Activated CD8-positive, alpha-beta memory T cell treated with anti-CD3 and anti-CD28 coated beads, Interleukin-2, amount 50 U/mL, for 1 hour (primary cell): ENCODE results near the gene KIAA1328.

Experiments
- DNase-seq: peaks from one replicate; pipeline ENCODE4 v3.0.0-alpha.2; 2020; ENCODE audit errors: extremely low read depth

Gene KIAA1328

GRCh38 chr18:37252854-37253393, 424.0 kb downstream of the KIAA1328 start:
- DNase-seq: no peak

GRCh38 chr18:37253394-37254235, 424.7 kb downstream of the KIAA1328 start:
- no peak for DNase-seq

- no peak for DNase-seq
Observed at GRCh38 chr18:37254236-37254754, 425.4 kb downstream of the KIAA1328 start.

- no peak for DNase-seq
Observed at GRCh38 chr18:37254973-37255372, 426.0 kb downstream of the KIAA1328 start.

- DNase-seq: no peak
Observed at GRCh38 chr18:37258131-37258530, 429.2 kb downstream of the KIAA1328 start.

DNA sequence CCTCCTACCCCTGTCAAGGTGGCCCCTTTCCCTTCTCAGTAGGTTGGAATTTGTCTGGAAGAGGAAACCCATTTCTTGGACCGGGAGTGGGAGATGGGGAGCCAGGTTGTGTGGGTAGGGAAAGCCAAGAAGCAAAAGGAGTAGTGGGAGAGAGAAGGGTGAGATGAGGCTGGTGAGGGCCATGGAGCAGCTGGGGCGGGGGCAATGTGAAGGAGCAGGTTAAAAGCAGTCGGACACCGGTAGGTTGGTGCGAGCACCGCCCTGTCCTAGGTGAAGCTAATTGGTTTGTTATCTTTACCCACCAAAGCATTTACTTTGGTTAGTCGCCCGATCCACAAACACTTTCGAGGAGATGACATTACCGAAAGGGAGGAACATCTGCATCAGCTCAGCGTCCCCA, 429.9 kb downstream of the KIAA1328 start:
- no peak for DNase-seq

DNA sequence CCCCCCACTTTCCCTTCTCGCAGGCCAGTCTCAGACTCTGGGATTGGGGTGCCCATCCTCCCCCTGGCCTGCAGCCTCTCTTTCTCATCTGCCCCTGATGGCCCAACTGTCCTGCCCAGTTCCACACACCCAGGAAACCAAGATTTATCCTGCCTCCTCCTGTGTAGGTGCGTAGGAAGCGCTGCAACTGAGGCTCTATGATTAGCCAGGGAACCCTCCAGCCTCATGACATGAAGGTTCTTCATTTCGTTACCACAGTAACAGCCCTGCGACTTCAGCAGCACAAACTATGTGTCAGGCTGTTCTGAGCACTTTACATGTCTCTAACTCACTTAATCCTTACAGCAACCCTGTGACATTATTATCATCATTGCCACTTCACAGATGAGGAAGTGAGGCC, 430.8 kb downstream of the KIAA1328 start:
- DNase-seq: no peak

DNA sequence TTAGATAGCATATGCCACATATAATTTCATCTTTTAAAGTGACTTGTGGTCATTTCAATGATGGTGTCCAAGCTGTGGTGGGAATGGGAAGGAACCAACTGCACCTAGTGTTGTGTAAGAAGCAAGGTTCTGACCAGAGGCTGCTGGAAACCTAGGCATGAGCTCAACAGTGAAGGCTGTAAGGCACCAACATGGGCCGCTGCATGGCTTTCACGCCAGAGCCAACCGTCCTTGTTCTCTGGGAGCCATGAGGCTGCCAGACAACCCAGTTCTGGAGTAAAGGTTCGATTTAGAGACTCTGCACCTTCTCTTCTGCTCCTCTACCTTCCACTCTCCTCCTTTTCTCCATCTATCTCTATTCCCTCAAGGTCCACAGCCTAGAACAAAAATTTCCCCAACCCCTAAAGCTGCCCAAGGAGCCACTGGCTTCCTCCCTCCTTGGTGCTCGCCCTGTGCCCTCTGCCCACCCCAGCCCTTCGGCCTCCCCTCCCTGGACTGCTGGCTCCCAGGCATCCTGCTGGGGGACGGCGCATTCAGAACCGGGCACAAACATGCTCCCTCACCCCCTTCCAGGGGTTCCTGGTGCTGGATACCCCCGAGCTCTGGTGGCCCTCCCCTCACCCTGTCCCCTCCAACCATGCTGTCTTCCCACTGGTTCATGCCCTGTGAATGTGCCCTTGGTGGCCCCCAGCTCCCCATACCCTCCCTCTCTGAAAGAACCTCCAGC, 431.6 kb downstream of the KIAA1328 start:
- DNase-seq: no peak

DNA sequence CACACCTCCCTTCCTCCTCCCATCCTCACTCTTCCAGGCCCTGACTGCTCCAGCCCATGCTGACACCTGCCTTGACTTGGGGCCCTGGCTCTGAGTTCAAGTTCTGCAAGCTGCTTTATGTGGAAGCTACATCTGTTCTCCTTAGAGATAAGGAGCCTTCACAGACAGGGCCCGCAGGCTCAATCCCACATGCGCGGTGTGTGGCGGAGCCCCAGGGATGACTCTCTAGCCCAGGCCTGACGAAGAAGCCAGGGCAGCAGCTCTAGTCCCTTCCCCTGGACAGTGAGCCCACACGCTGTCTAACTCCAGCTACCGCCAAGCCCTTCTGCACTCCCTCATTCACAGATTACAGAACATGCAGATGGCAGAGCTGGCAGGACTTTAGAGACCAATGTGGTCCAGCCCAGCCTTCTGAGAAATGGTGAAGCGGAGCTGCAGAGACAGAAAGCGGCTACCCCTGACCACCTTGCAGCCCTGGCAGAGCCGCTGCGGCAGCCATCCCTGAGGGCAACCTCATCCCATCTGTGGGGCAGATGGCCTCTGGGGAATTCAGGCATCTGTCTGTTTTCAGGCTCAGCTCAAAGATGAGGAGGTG, 432.4 kb downstream of the KIAA1328 start:
- no peak for DNase-seq

DNA sequence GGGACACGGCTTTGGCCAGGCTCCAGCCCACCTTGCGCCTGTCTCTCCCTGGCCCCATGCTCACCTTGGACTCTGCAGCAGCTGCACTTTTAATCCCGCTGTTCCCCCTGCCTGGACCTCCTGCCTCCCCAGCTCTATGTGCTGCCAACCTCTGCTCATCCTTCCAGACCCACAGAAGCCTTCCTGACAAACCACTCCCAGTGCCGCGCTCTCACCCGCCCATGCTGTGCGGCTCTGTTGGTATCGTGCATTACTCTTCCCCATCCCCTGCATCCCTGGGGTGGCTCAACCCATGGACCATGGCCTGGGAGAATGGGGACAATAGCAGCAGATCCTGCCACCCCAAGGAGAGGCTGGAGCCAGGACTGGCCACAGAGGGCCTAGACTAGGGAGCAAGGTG, 433.1 kb downstream of the KIAA1328 start:
- DNase-seq: no peak

- DNase-seq: no peak
Observed at GRCh38 chr18:37264956-37265355, 436.0 kb downstream of the KIAA1328 start.

GRCh38 chr18:37265382-37265781, 436.5 kb downstream of the KIAA1328 start:
- no peak for DNase-seq

DNA sequence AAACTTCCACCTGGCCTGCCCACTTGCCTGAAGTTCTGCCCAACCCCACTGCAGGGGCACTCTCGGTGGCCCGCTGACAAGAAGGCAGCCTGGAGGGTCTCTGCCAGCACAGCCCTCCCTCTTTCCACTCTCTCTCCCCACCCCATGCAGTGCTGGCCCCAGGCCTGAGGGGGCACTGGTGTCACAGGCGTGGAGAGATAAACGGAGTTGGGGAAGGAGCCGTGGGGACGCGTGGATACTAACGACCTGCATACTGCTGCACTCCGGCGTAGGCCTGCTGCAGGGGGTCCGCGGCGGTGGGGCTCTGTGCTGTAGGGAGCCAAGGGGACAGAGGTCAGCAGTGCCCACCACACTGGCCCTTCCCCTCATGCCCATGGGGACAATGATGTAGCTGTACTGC, 437.4 kb downstream of the KIAA1328 start:
- no peak for DNase-seq

- no peak for DNase-seq
Observed at GRCh38 chr18:37270038-37270665, 441.2 kb downstream of the KIAA1328 start.

GRCh38 chr18:37270666-37271052, 441.7 kb downstream of the KIAA1328 start:
- DNase-seq: no peak

DNA sequence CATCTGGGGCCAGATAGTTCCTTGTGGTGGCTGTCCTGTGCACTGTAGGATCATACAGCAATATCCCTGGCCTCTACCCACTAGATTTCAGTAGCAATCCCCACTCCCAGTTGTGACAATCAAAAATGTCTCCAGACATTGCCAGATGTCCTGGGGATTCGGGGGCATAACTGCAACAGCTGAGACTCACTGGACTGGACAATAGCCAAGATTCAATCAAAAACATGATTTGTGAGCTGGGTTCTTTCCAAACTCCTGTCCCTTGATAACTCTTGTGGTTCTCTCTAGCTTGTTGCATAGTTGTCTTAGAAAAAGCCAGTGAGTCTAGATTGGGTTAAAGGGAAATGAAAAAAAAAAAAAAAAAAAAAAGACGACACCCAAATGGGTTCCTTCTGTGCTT, 443.3 kb downstream of the KIAA1328 start:
- DNase-seq: no peak

DNA sequence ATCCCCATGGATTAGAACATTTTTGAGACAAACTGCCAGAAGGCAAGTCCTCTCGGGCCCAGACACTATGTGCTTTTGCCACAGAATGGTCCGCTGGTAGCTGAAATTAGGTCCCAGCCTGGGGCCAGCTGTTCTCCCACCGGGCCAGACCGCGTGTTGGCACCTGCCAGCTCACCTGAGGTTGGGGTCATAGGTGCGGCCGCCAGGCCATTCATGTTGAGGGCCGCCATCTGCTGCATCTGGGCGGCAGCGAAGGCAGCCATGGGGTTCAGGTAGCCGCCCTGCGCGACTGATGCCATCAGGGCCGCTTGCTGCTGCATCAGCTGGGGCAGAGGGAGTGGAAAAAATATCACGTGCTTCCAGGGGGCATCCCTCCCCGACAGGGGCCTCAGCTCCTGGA, 443.9 kb downstream of the KIAA1328 start:
- DNase-seq: no peak

GRCh38 chr18:37274309-37275236, 445.6 kb downstream of the KIAA1328 start:
- no peak for DNase-seq

- no peak for DNase-seq
Observed at GRCh38 chr18:37275237-37275741, 446.4 kb downstream of the KIAA1328 start.

DNA sequence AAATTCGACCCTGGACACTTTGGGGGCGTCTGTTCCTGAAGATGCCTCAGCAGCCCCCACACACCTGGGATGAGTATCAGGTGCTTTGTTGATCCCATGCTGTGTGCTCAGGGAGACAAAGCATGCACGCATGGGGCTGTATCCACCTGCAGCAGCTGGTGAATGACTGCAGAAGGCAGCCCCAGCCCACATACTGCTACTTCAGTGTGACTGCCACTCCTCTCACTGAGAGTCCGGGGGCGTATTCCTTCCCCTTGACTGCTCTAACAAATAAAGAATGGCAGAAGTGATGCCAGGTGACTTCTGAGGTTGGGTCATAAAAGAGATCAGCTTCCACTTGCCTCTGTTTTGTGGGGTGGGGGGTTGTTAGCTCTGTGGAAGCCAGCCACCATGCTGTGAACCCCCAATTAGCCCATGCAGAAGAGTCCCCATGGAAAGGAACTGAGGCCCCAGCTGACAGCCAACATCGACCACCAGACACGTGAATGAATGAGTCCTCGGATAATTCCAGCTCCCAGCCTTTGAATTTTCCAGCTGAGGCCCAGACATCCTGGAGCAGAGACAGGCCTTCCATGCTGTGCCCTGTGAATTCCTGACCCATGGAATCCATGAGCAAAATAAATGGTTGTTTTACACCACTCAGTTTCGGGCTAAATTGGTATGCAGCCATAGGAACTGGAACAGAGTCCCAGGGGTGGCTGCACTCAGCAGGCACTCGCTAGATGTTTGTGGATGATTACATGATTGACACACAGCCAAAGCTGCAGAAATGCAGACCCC, 447.4 kb downstream of the KIAA1328 start:
- no peak for DNase-seq
